GM12891 (cell line): Measurements from ENCODE around the gene DEFB115.

Experiments used
- PAX5 ChIP-seq: IDR thresholded peaks from 2 replicates; pipeline ENCODE4 v1.6.1; 2011; ENCODE audit warnings: low read length, moderate library complexity, mild to moderate bottlenecking; ENCODE audit not compliant: insufficient read depth, severe bottlenecking
- POLR2A ChIP-seq: IDR thresholded peaks from 2 replicates; pipeline ENCODE4 v1.6.1; 2011; ENCODE audit warnings: low read depth, low read length, control low read depth
- POLR2AphosphoS5 ChIP-seq: IDR thresholded peaks from 2 replicates; pipeline ENCODE4 v1.6.1; 2011; ENCODE audit warnings: low read depth, low read length, control low read depth
- POU2F2 ChIP-seq: IDR thresholded peaks from 2 replicates; pipeline ENCODE4 v1.6.1; 2011; ENCODE audit warnings: low read depth, mild to moderate bottlenecking, control low read depth, low read length, moderate library complexity
- SPI1 ChIP-seq: IDR thresholded peaks from 2 replicates; pipeline ENCODE4 v1.6.1; 2011; ENCODE audit warnings: low read depth, low read length, control low read depth
- TAF1 ChIP-seq: IDR thresholded peaks from 2 replicates; pipeline ENCODE4 v1.6.1; 2011; ENCODE audit warnings: low read depth, low read length, control low read depth

DNA sequence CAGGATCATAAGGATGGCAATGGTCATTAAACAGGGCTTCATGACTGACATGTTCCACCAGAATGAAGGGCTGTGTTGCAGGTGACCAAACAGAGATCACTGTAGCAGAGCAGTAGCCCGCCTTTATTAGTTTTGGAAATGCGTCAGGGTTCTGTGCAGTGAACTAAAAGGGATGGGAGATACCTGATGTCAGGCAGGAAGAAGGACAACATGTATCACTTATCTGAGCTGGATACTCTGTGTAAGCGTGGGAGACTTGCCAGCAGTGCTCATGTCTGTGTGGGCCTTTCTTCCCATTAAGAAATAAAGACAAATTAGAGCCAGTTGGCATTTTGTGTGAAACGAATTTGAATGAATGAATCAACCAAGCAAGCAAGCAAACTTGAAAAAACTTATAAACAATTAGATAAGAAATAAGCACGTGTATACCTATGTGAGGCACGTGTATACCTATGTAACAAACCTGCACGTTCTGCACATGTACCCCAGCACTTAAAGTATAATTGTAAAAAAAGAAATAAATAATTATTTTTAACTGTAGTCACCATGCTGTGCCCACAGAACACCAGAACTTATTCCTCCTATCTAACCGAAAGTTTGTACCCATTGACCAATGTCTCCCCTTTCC lies 51.2 kb downstream of the DEFB115 start, which contains the start of gene DEFB116:
- no peak for TF ChIP-seq POLR2AphosphoS5
- no peak for TF ChIP-seq POLR2A
- no peak for TF ChIP-seq TAF1
- TF ChIP-seq PAX5 = no peak
- TF ChIP-seq SPI1 = no peak
- no peak for TF ChIP-seq POU2F2
